H9 (cell line): ENCODE results near the gene CHPF. TPM values are rescaled to one million over a fixed set of nuclear protein-coding genes. Genes with fewer than 3 reads are reported as not detected.

Source experiments
- DNase-seq: peaks from one replicate; pipeline ENCODE4 v3.0.0-alpha.2; 2017
- H2AFZ ChIP-seq: one replicate; pipeline ENCODE4 v1.6.1; 2013; ENCODE audit warnings: mild to moderate bottlenecking, low read length, control low read depth, moderate library complexity
- H2AK5ac ChIP-seq: 2 replicates; pipeline ENCODE4 v1.6.1; 2013; ENCODE audit warnings: low read length, control low read depth, mixed read lengths; ENCODE audit not compliant: insufficient read length
- H2BK120ac ChIP-seq: one replicate; pipeline ENCODE4 v1.6.1; 2013; ENCODE audit warnings: low read depth, mild to moderate bottlenecking, low read length, control low read depth, inconsistent platforms; ENCODE audit not compliant: poor library complexity, severe bottlenecking
- H2BK12ac ChIP-seq: 2 replicates; pipeline ENCODE4 v1.6.1; 2013; ENCODE audit warnings: low read length, control low read depth, mixed read lengths, low read depth; ENCODE audit not compliant: insufficient read length
- H2BK15ac ChIP-seq: 2 replicates; pipeline ENCODE4 v1.6.1; 2013; ENCODE audit warnings: low read depth, low read length, control low read depth
- H2BK20ac ChIP-seq: one replicate; pipeline ENCODE4 v1.6.1; 2013; ENCODE audit warnings: low read depth, mild to moderate bottlenecking, low read length, control low read depth, inconsistent platforms; ENCODE audit not compliant: poor library complexity, severe bottlenecking
- H2BK5ac ChIP-seq: 2 replicates; pipeline ENCODE4 v1.6.1; 2013; ENCODE audit warnings: low read length, control low read depth, mixed read lengths; ENCODE audit not compliant: insufficient read length
- H3K14ac ChIP-seq: 2 replicates; pipeline ENCODE4 v1.6.1; 2013; ENCODE audit warnings: low read length, control low read depth; ENCODE audit not compliant: insufficient read depth
- H3K18ac ChIP-seq: 2 replicates; pipeline ENCODE4 v1.6.1; 2013; ENCODE audit warnings: low read depth, mild to moderate bottlenecking, mixed read lengths, low read length, control low read depth; ENCODE audit not compliant: insufficient read length
- H3K23ac ChIP-seq: 2 replicates; pipeline ENCODE4 v1.6.1; 2013; ENCODE audit warnings: low read length, control low read depth, mixed read lengths, low read depth; ENCODE audit not compliant: insufficient read length
- H3K23me2 ChIP-seq: 2 replicates; pipeline ENCODE4 v1.6.1; 2013; ENCODE audit warnings: low read depth, mild to moderate bottlenecking, mixed read lengths, low read length, control low read depth; ENCODE audit not compliant: insufficient read length, poor library complexity, severe bottlenecking
- H3K27ac ChIP-seq: 2 replicates; pipeline ENCODE4 v1.5.1; 2013; ENCODE audit warnings: low read length, control low read depth, mixed read lengths, low read depth; ENCODE audit not compliant: insufficient read length
- H3K27me3 ChIP-seq: 2 replicates; pipeline ENCODE4 v1.6.1; 2013; ENCODE audit warnings: low read length, control low read depth, inconsistent platforms; ENCODE audit not compliant: insufficient read depth
- H3K4ac ChIP-seq: 2 replicates; pipeline ENCODE4 v1.6.1; 2013; ENCODE audit warnings: low read depth, mild to moderate bottlenecking, control low read depth, inconsistent platforms, low read length, moderate library complexity
- H3K4me1 ChIP-seq: 2 replicates; pipeline ENCODE4 v1.6.1; 2013; ENCODE audit warnings: low read length, control low read depth, inconsistent platforms; ENCODE audit not compliant: insufficient read depth
- H3K4me2 ChIP-seq: 2 replicates; pipeline ENCODE4 v1.6.1; 2013; ENCODE audit warnings: low read length, control low read depth, mixed read lengths; ENCODE audit not compliant: insufficient read length, insufficient read depth
- H3K56ac ChIP-seq: 2 replicates; pipeline ENCODE4 v1.6.1; 2013; ENCODE audit warnings: low read depth, mild to moderate bottlenecking, mixed read lengths, low read length, control low read depth; ENCODE audit not compliant: insufficient read length
- H3K79me1 ChIP-seq: 2 replicates; pipeline ENCODE4 v1.6.1; 2013; ENCODE audit warnings: low read depth, mild to moderate bottlenecking, moderate library complexity, low read length, control low read depth, inconsistent platforms; ENCODE audit not compliant: insufficient read depth, poor library complexity, severe bottlenecking
- H3K79me2 ChIP-seq: 2 replicates; pipeline ENCODE4 v1.6.1; 2013; ENCODE audit warnings: low read length, control low read depth, inconsistent platforms; ENCODE audit not compliant: insufficient read depth
- H3K9ac ChIP-seq: 2 replicates; pipeline ENCODE4 v1.6.1; 2013; ENCODE audit warnings: low read length, control low read depth, mixed read lengths; ENCODE audit not compliant: insufficient read length; ENCODE audit errors: extremely low read depth
- H3K9me3 ChIP-seq: one replicate; pipeline ENCODE4 v1.6.1; 2013; ENCODE audit warnings: low read depth, low read length, inconsistent platforms; ENCODE audit not compliant: control insufficient read depth
- H3T11ph ChIP-seq: one replicate; pipeline ENCODE4 v1.6.1; 2013; ENCODE audit warnings: mild to moderate bottlenecking, low read length, control low read depth, inconsistent platforms
- H4K20me1 ChIP-seq: one replicate; pipeline ENCODE4 v1.6.1; 2013; ENCODE audit not compliant: control insufficient read depth, insufficient read length, insufficient read depth
- H4K5ac ChIP-seq: 2 replicates; pipeline ENCODE4 v1.6.1; 2013; ENCODE audit warnings: low read depth, mild to moderate bottlenecking, mixed read lengths, low read length, control low read depth; ENCODE audit not compliant: insufficient read length
- H4K8ac ChIP-seq: replicated peaks from 2 replicates; pipeline ENCODE4 v1.6.1; 2013; ENCODE audit warnings: low read length, control low read depth, mixed read lengths, low read depth; ENCODE audit not compliant: insufficient read length
- H4K91ac ChIP-seq: 2 replicates; pipeline ENCODE4 v1.6.1; 2013; ENCODE audit warnings: low read depth, mild to moderate bottlenecking, moderate library complexity, mixed read lengths, low read length, control low read depth; ENCODE audit not compliant: insufficient read length
- H3K27ac Mint-ChIP-seq, 3 experiments: 2 replicates in 2 of 3; 3 replicates in 1 of 3; pipeline ENCODE4 v1.8.0; 2020 to 2021; ENCODE audit warnings: mixed read lengths in 3 of 3, mild to moderate bottlenecking in 1 of 3, moderate library complexity in 1 of 3
- H3K27me3 Mint-ChIP-seq: 2 replicates; pipeline ENCODE4 v1.8.0; 2021; ENCODE audit warnings: low read depth, mild to moderate bottlenecking, moderate library complexity, mixed read lengths
- H3K36me3 Mint-ChIP-seq, 3 experiments: 2 replicates in 2 of 3; 3 replicates in 1 of 3; pipeline ENCODE4 v1.8.0; 2020 to 2021; ENCODE audit warnings: low read depth in 3 of 3, mixed read lengths in 3 of 3; ENCODE audit not compliant: insufficient read depth in 1 of 3
- H3K4me1 Mint-ChIP-seq, 2 experiments: 2 replicates each; pipeline ENCODE4 v1.8.0; 2020; ENCODE audit warnings: mixed read lengths in 2 of 2
- H3K4me3 Mint-ChIP-seq, 2 experiments: 2 replicates in 1 of 2; 3 replicates in 1 of 2; pipeline ENCODE4 v1.8.0; 2020 to 2021; ENCODE audit warnings: mild to moderate bottlenecking in 2 of 2, mixed read lengths in 2 of 2, moderate library complexity in 1 of 2
- H3K9me3 Mint-ChIP-seq, 2 experiments: 2 replicates in 1 of 2; 3 replicates in 1 of 2; pipeline ENCODE4 v1.8.0; 2020; ENCODE audit warnings: mild to moderate bottlenecking in 2 of 2, mixed read lengths in 2 of 2, moderate library complexity in 1 of 2
- CTCF ChIP-seq: fragments of 200-600 bp; sonication (generic); conservative IDR thresholded peaks from 3 replicates; pipeline ENCODE4 v1.8.0; 2021; ENCODE audit warnings: antibody characterized with exemption, mild to moderate bottlenecking
- WGBS: extraction: QIAGEN DNeasy Blood & Tissue Kit; methylation state at CpG from one replicate; pipeline ENCODE4 v1.1.7; 2013; ENCODE audit warnings: missing lambda C conversion rate, low lambda C conversion rate, mixed read lengths; ENCODE audit not compliant: insufficient read length; ENCODE audit errors: extremely low coverage; 5-methylcytosine and 5-hydroxymethylcytosine counted together
- total RNA-seq: library from RNA; stranded (reverse); gene quantifications from 2 replicates; pipeline ENCODE4 v1.2.1, GENCODE V29; 2021

The CHPF gene
- total RNA-seq, 1 experiment from 2014 or later = 46.5 TPM

GRCh38 chr2:219591091-219591490 is 47.5 kb upstream of the CHPF start:
- Mint-ChIP-seq H3K4me1 (peaks cover 10% of the 10 kb centered on the region in 2 experiments), H3K27ac (no peak overlapping the region), H3K9me3 (no peaks in the 10 kb centered on the region), H3K36me3 (no peaks in the 10 kb centered on the region), H3K4me3 (no peak overlapping the region), H3K27me3 (peaks cover 27% of the 10 kb centered on the region)
- Histone ChIP-seq H3K27ac (no peak overlapping the region), H2BK15ac (no peak overlapping the region), H3K9ac (no peak overlapping the region), H3K14ac (no peak overlapping the region), H2AK5ac (no peak overlapping the region), H3K4ac (no peak overlapping the region), H3K9me3 (no peaks in the 10 kb centered on the region), H3T11ph (no peak overlapping the region), H2BK12ac (no peak overlapping the region), H3K4me1 (peaks cover 3% of the 10 kb centered on the region; the same call in 1 of the 2 replicates), H3K4me2 (no peak overlapping the region), H2BK20ac (no peak overlapping the region), H3K56ac (no peak overlapping the region), H3K79me1 (no peaks in the 10 kb centered on the region), H2BK120ac (no peak overlapping the region), H2AFZ (no peak overlapping the region), H3K23ac (no peak overlapping the region), H2BK5ac (no peak overlapping the region), H3K18ac (no peak overlapping the region), H4K20me1 (no peaks in the 10 kb centered on the region), H4K91ac (no peak overlapping the region), H3K27me3 (no peaks in the 10 kb centered on the region; the same call in 1 of the 2 replicates), H4K8ac (no peak overlapping the region), H4K5ac (no peak overlapping the region), H3K23me2 (no peaks in the 10 kb centered on the region), H3K79me2 (no peaks in the 10 kb centered on the region)
- no peak for DNase-seq
- no CpG with 5 or more reads among the region's 4 CpGs for WGBS
- no peak for TF ChIP-seq CTCF
